Activated CD4-positive, alpha-beta memory T cell treated with anti-CD3 and anti-CD28 coated beads for 36 hours (primary cell): Measurements from ENCODE around the gene IL17REL. TPM values are rescaled to one million over a fixed set of nuclear protein-coding genes. Genes with fewer than 3 reads are reported as not detected.
A peak's percentile ranks its signal among the peaks of the same experiment; 100 is the strongest.

Source experiments
- CTCF ChIA-PET: fragments of 350-600 bp; sonication (Branson Sonifier 250); formaldehyde crosslinking; loops from one replicate; lab custom pipeline; 2021; ENCODE audit warnings: antibody characterized with exemption, inconsistent platforms; lab: Charles Lee
- POLR2A ChIA-PET: fragments of 350-600 bp; sonication (Branson Sonifier 250); formaldehyde crosslinking; loops from one replicate; lab custom pipeline; 2021; ENCODE audit warnings: antibody characterized with exemption; lab: Charles Lee
- DNase-seq: peaks from one replicate; pipeline ENCODE4 v3.0.0-alpha.2; 2020
- H3K27ac Mint-ChIP-seq: one replicate; pipeline ENCODE4 v1.8.0; 2021; ENCODE audit warnings: mixed read lengths
- H3K27me3 Mint-ChIP-seq: one replicate; pipeline ENCODE4 v1.8.0; 2021; ENCODE audit warnings: mixed read lengths
- H3K36me3 Mint-ChIP-seq: one replicate; pipeline ENCODE4 v1.8.0; 2021; ENCODE audit warnings: mixed read lengths
- H3K4me1 Mint-ChIP-seq: one replicate; pipeline ENCODE4 v1.8.0; 2021; ENCODE audit warnings: low read depth, mixed read lengths
- H3K4me3 Mint-ChIP-seq: one replicate; pipeline ENCODE4 v1.8.0; 2021; ENCODE audit warnings: mild to moderate bottlenecking, mixed read lengths
- H3K9me3 Mint-ChIP-seq: one replicate; pipeline ENCODE4 v1.8.0; 2021; ENCODE audit warnings: mixed read lengths
- intact Hi-C: fragments of 100-400 bp; cut with micrococcal nuclease; formaldehyde crosslinking; loops from one replicate; pipeline ENCODE4 v1.15.1; 2023
- total RNA-seq, 2 experiments: library from RNA; stranded (reverse); gene quantifications; one replicate each; pipeline ENCODE4 v1.2.3, GENCODE V29; 2021

Gene IL17REL
- total RNA-seq, 2 experiments from 2014 or later = 0.73 to 1.1 TPM

DNA sequence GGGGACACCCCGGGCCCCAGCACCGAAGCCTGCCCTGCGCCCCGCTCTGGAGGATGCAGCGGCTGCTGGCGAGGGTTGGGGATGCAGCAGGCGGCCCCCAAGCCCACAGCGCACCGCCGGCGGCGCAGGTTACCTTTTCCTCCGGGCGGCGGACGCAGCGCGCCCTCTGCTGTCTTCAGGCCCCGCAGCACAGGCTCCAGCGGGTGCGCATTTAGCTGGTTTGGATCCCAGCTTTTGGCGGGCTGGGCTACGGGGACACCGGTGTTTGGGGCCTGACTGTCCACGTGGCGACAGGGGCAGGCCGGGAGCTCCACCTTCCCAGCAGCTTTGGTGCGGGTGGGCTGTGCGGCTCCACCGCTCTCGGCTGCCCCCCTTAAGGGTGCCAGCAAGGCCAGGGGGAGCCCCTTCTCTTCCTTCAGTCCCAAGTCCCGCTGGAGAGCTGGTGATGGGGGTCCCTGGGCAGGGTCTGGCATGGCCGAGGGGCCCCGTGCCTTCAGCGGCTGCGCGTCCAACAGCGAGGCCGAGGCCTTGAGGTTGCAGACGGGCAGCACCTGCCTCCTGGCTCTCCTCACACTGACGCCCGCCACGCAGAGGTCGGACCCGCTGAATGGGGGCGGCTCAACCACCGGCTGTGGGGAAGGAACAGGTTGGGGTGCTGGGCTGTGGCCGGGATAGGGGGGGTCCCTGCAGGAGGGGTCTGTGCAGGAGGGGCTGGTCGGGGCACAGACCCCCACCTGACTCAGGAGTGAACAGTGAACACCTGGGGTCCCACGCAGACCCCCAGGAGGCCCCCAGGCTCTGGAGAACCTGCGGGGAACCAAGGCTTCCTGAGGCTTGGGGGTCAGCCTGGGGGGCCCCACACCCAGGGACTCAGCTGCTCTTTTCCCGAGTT lies 18.0 kb upstream of the IL17REL start:
- ChIA-PET CTCF (interaction anchor here (0.5 to 3.5 kb wide), 44 partner anchors 13 to 269 kb away, joined by 3 to 119 read pairs (median 4); partner anchors contain the start of genes ALG12, CRELD2, IL17REL and MLC1), POLR2A (interaction anchor here (0.7 to 1.7 kb wide), 7 partner anchors 13 to 262 kb away, joined by 3 to 6 read pairs (median 3); no protein-coding TSS in a partner anchor)
- no peak overlapping the region for H3K4me3 Mint-ChIP-seq
- intact Hi-C loops = loop anchor here (1.0 to 2.0 kb wide), 5 partner anchors 11 to 263 kb away; no protein-coding TSS in a partner anchor
- H3K9me3 Mint-ChIP-seq = no peaks in the 10 kb centered on the region
- H3K27me3 Mint-ChIP-seq = peaks cover 16% of the 10 kb centered on the region
- no peaks in the 10 kb centered on the region for H3K36me3 Mint-ChIP-seq
- H3K27ac Mint-ChIP-seq = no peak overlapping the region
- H3K4me1 Mint-ChIP-seq = peaks cover 25% of the 10 kb centered on the region
- peak; percentile 94 for DNase-seq

DNA sequence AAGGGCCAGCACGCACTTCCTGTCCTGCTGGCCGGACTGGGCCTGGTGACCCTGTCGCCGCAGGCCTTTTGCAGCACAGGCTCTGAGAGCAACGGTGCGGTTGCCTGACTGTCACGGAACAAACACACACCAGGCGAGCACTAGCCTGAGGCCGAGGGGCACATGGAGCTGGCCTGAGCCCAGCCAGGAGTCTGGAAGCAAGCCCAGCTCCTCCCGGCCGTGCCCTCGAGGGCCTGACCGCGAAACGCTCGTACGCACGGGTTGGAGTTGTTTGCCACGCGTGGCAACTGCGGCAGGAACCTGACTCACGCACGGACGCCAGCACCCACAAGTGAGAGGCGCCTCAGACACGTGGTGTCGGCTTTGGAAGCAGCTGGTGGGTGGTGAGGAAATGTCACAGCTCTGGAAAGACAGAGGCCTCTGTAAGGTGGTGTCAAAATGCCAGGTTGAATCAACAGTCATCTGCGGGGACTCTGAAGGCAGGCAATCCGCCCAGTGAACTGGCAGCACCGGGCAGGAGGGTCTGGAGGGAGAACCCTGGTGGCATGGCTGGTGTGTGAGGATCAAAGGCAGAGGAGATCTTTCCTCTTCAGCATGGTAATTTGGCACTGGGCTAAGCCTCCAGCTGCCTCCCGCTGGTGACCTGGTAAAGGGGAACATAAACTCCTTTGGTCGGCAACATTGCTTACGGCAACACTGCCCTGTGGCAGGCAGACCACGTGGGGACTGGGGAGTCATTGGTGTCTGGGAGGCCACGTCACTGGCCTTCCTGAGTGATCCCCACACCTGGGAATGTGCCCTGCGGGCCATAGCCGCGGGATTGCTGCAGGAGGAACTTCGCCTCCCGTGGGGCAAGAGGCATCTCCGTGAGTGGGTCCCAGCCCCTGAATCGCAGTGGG lies 15.3 kb upstream of the IL17REL start:
- CTCF ChIA-PET = interaction anchor here (0.8 to 1.5 kb wide), 5 partner anchors 10 to 97 kb away, joined by 3 to 9 read pairs (median 6); no protein-coding TSS in a partner anchor

DNA sequence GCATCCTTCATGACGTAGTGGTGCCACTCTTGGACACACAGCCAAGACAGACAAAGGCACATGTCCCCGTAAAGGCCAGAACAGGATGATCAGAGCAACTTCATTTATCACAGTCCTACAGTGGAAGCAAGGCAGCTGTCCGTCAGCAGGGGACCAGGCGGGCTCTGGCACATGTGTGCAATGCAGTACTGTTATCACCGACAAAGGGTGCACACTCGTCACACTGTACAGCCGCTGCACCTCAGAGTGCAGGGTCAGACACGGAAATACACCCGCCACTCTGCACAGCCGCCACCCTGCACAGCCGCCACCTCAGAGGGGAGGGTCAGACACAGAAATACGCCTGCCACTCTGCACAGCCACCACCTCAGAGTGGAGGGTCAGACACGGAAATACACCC lies 13.4 kb upstream of the IL17REL start:
- Mint-ChIP-seq H3K36me3 (no peaks in the 10 kb centered on the region), H3K27ac (no peak overlapping the region), H3K27me3 (peaks cover 5% of the 10 kb centered on the region), H3K4me1 (peaks cover 26% of the 10 kb centered on the region), H3K4me3 (no peak overlapping the region), H3K9me3 (no peaks in the 10 kb centered on the region)
- POLR2A ChIA-PET = no interaction called here
- CTCF ChIA-PET = no interaction called here
- DNase-seq = no peak
- intact Hi-C loops = no loop called here

More for the DNA sequence above, 15.3 kb upstream of the IL17REL start:
- H3K9me3 Mint-ChIP-seq = no peaks in the 10 kb centered on the region
- H3K4me1 Mint-ChIP-seq = peaks cover 26% of the 10 kb centered on the region
- DNase-seq = peak; percentile 75
- H3K4me3 Mint-ChIP-seq = peak overlapping the region; percentile 6
- POLR2A ChIA-PET = interaction anchor here (0.8 to 1.5 kb wide), 2 partner anchors 11 to 34 kb away, joined by 3 to 11 read pairs; no protein-coding TSS in a partner anchor
- H3K27me3 Mint-ChIP-seq = peaks cover 10% of the 10 kb centered on the region
- no peaks in the 10 kb centered on the region for H3K36me3 Mint-ChIP-seq
- peak overlapping the region; percentile 79 for H3K27ac Mint-ChIP-seq
- intact Hi-C loops = no loop called here

DNA sequence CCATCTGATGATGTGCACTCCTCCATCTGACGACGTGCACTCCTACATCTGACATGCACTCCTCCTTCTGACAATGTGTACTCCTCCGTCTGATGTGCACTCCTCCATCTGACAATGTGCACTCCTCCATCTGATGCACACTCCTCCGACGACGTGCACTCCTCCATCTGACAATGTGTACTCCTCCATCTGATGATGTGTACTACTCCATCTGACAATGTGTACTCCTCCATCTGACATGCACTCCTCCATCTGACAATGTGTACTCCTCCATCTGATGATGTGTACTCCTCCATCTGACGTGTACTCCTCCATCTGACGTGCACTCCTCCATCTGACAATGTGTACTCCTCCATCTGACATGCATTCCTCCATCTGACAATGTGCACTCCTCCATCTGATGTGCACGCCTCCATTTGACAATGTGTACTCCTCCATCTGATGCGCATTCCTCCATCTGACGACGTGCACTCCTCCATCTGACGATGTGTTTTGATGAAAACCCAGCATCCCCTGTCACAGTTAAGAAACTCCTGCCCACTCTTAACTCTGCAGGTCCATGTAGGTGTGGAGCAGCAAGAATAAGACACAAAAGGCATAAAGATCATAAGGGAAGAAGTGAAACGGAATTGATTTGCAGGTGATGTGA lies 9.7 kb upstream of the IL17REL start:
- CTCF ChIA-PET = no interaction called here
- peaks cover 6% of the 10 kb centered on the region for H3K36me3 Mint-ChIP-seq
- peaks cover 11% of the 10 kb centered on the region for H3K4me1 Mint-ChIP-seq
- DNase-seq = no peak
- peaks cover 5% of the 10 kb centered on the region for H3K27me3 Mint-ChIP-seq
- POLR2A ChIA-PET = no interaction called here
- peaks cover 3% of the 10 kb centered on the region for H3K9me3 Mint-ChIP-seq
- intact Hi-C loops = no loop called here
- no peak overlapping the region for H3K27ac Mint-ChIP-seq
- H3K4me3 Mint-ChIP-seq = no peak overlapping the region

DNA sequence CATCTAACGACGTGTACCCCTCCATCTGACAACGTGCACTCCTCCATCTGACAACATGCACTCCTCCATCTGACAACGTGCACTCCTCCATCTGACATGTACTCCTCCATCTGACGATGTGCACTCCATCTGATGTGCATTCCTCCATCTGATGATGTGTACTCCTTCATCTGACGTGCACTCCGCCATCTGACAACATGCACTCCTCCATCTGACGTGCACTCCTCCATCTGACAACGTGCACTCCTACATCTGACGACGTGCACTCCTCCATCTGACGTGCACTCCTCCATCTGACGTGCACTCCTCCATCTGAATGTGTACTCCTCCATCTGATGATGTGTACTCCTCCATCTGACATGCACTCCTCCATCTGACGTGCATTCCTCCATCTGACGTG lies 8.0 kb upstream of the IL17REL start:
- H3K27ac Mint-ChIP-seq = no peak overlapping the region
- DNase-seq = no peak
- H3K4me3 Mint-ChIP-seq = no peak overlapping the region
- ChIA-PET CTCF (no interaction called here), POLR2A (no interaction called here)
- H3K36me3 Mint-ChIP-seq = peaks cover 8% of the 10 kb centered on the region
- peaks cover 8% of the 10 kb centered on the region for H3K4me1 Mint-ChIP-seq
- intact Hi-C loops = no loop called here
- H3K27me3 Mint-ChIP-seq = peaks cover 5% of the 10 kb centered on the region
- peaks cover 3% of the 10 kb centered on the region for H3K9me3 Mint-ChIP-seq

DNA sequence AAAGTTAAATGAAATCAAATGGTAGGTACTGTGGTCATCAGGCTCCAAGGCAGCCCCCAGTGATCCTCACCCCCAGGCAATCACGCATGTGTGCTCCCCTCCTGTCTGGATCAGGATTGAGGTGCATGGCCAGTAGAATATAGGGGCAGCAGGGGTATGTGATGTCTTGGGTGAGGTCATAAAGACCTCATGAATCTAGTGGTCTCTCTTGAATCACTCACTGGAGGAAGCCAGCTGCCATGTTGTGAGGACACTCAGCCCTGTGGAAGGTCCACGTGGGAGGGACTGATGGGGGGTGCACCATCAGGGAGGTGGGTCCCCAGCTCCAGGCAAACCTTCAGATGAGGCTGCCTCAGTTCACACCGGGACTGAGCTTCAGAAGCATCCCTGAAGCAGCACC lies 6.8 kb upstream of the IL17REL start:
- Mint-ChIP-seq H3K4me1 (peaks cover 1% of the 10 kb centered on the region), H3K9me3 (peaks cover 3% of the 10 kb centered on the region), H3K27ac (no peak overlapping the region), H3K27me3 (peaks cover 1% of the 10 kb centered on the region), H3K36me3 (peaks cover 8% of the 10 kb centered on the region), H3K4me3 (peak overlapping the region; percentile 74)
- DNase-seq = no peak
- CTCF ChIA-PET = interaction anchor here (0.6 to 4.5 kb wide), 5 partner anchors 11 to 39 kb away, joined by 3 to 36 read pairs (median 8); no protein-coding TSS in a partner anchor
- POLR2A ChIA-PET = interaction anchor here (1.2 kb wide), 1 partner anchor 48 kb away, joined by 6 read pairs; no protein-coding TSS in a partner anchor
- intact Hi-C loops = loop anchor here (1.0 to 5.0 kb wide), 5 partner anchors 11 to 182 kb away; no protein-coding TSS in a partner anchor

DNA sequence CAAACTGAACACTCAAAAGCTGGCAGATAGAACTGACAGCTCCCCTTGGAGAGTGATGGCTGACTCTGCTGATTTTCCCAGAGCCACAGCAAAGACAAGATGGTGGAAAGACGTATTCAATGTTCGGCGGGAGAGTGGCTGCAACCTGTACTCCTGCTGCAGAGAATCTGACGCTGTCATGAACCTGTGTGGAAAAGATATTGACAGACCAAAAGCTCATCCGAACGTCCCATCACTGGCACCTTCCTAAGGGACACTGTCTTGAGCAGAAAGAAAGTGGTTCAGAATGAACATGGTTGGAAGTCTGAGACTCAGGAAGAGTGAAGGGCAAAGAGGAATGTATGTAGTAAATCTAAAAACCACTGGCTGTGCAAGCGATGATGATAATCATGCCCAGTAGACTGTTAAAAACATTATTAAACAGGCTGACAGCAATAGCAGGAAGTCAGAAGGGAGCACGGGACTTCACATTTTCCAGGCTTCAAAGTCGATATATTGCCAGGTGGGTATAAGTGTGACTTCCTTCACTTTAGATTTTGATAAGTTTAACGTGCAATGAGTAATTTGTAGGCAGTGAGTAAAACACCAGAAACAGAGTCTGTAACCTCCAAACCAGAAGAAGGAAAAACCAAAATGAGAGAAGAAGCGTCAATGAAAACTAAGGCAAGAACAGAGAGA lies 6.2 kb upstream of the IL17REL start:
- CTCF ChIA-PET = interaction anchor here (1.2 to 4.5 kb wide), 5 partner anchors 11 to 88 kb away, joined by 5 to 36 read pairs (median 10); no protein-coding TSS in a partner anchor
- H3K27ac Mint-ChIP-seq = no peak overlapping the region
- POLR2A ChIA-PET = interaction anchor here (0.6 to 1.7 kb wide), 6 partner anchors 12 to 82 kb away, joined by 3 to 9 read pairs (median 6); no protein-coding TSS in a partner anchor
- DNase-seq = peak; percentile 69
- peaks cover 8% of the 10 kb centered on the region for H3K36me3 Mint-ChIP-seq
- H3K27me3 Mint-ChIP-seq = no peaks in the 10 kb centered on the region
- intact Hi-C loops = loop anchor here (1.0 to 5.0 kb wide), 5 partner anchors 12 to 181 kb away; no protein-coding TSS in a partner anchor
- H3K4me1 Mint-ChIP-seq = no peaks in the 10 kb centered on the region
- H3K4me3 Mint-ChIP-seq = peak overlapping the region; percentile 74
- peaks cover 3% of the 10 kb centered on the region for H3K9me3 Mint-ChIP-seq

DNA sequence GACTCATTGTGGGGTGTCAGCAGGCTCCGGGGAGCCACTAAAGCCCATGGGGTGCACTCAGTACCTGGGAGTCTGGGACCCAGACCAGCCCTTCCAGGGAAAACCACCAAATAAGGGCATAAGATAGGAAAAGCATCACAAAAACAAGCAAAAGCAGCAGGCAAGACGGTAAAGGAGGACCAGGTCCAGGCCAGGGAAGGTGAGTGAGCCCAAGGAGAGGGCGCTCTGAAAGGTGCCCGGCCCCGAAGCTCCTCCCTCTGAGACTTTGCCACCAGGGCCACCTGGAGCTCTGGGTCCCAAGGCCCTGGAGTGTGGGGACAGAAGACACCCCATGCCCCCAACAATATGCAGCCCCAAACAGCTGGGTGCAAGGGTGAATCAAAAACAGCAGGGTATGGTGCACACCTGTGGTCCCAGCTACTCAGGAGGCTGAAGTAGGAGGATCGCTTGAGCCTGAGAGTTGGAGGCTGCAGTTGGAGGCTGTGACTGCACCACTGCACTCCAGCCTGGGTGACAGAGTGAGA lies 5.2 kb upstream of the IL17REL start:
- Mint-ChIP-seq H3K36me3 (peaks cover 8% of the 10 kb centered on the region), H3K27me3 (no peaks in the 10 kb centered on the region), H3K4me1 (peaks cover 3% of the 10 kb centered on the region), H3K27ac (no peak overlapping the region), H3K9me3 (peaks cover 3% of the 10 kb centered on the region), H3K4me3 (peak overlapping the region; percentile 74)
- DNase-seq = peak; percentile 47
- POLR2A ChIA-PET = interaction anchor here (0.6 to 2.3 kb wide), 10 partner anchors 10 to 174 kb away, joined by 3 to 11 read pairs (median 6); no protein-coding TSS in a partner anchor
- CTCF ChIA-PET = interaction anchor here (0.9 to 4.5 kb wide), 8 partner anchors 10 to 603 kb away, joined by 3 to 36 read pairs (median 7); no protein-coding TSS in a partner anchor
- intact Hi-C loops = loop anchor here (2.0 to 5.0 kb wide), 3 partner anchors 41 to 180 kb away; no protein-coding TSS in a partner anchor

DNA sequence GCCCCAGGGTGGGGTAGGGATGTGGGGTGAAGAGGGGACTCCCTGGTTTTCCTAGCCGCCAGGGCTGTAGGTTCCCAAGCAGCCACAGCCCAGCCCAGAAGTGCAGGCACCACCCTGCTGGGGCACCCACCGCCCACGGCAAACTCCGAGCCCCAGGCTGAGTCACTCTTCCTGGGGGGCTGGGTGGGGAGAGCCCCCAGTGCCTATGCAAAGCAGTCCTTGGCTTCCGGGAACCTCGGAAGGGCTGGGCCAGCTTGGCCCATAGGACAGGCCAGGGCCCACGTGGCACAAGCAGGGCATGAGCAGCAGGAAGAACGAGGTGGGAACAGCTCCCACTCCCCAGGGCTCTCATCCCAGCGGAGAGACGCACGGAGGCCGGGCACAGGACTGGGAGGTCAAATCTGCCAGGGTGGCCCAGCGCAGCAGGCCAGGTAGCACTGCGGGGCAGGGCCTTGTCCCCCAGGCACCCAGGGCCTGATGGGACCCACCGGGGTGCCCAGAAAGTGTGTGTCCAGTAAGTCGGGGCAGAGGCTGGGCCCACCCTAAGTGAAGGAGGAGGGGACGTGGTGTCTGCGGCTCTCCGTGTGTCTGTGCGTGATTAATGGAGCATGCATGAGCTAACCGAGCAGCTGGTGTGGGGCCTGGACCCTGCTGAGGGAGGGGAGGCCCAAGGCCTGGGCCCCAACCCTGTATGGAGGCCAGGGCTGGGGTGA lies 4.6 kb upstream of the IL17REL start:
- H3K9me3 Mint-ChIP-seq = peaks cover 3% of the 10 kb centered on the region
- CTCF ChIA-PET = interaction anchor here (0.9 to 4.5 kb wide), 8 partner anchors 11 to 604 kb away, joined by 3 to 36 read pairs (median 7); no protein-coding TSS in a partner anchor
- intact Hi-C loops = loop anchor here (5.0 kb wide), 1 partner anchor 180 kb away; no protein-coding TSS in a partner anchor

More for the DNA sequence above, 4.6 kb upstream of the IL17REL start:
- H3K36me3 Mint-ChIP-seq = peaks cover 8% of the 10 kb centered on the region
- POLR2A ChIA-PET = interaction anchor here (0.9 to 2.3 kb wide), 10 partner anchors 11 to 174 kb away, joined by 3 to 11 read pairs (median 5); partner anchors contain the start of gene PIM3
- no peak overlapping the region for H3K27ac Mint-ChIP-seq
- peaks cover 3% of the 10 kb centered on the region for H3K4me1 Mint-ChIP-seq
- no peaks in the 10 kb centered on the region for H3K27me3 Mint-ChIP-seq
- peak; percentile 96 for DNase-seq
- H3K4me3 Mint-ChIP-seq = peak overlapping the region; percentile 74
